Lung (tissue), 12 donors: ENCODE measurements around the gene SAMM50. TPM values are rescaled to one million over a fixed set of nuclear protein-coding genes. Genes with fewer than 3 reads are reported as not detected.

Experiments used
- ATAC-seq: fragments of 200-7000 bp; cut with Tn5 transposase; one replicate; pipeline ENCODE4 v1.9.1; 2020; ENCODE audit warnings: moderate number of reproducible peaks; ENCODE audit not compliant: insufficient read depth, low FRiP score
- DNase-seq, 3 donors: peaks; one replicate each; pipeline ENCODE4 v3.0.0-alpha.2; 2013 to 2017
- H3K27ac ChIP-seq, 2 donors: one replicate each; pipeline ENCODE4 v1.5.1; 2013; ENCODE audit warnings: mild to moderate bottlenecking in 2 of 2, moderate library complexity in 2 of 2, control low read depth in 1 of 2, inconsistent platforms in 1 of 2, low read depth in 1 of 2, low read length in 1 of 2
- H3K27me3 ChIP-seq, 3 donors: one replicate each; pipeline ENCODE4 v1.5.1; 2013; ENCODE audit warnings: low read length in 2 of 3; ENCODE audit not compliant: control insufficient read depth in 3 of 3, insufficient read depth in 3 of 3
- H3K36me3 ChIP-seq, 4 donors: one replicate each; pipeline ENCODE4 v1.5.1; 2013; ENCODE audit warnings: low read length in 4 of 4, mild to moderate bottlenecking in 1 of 4, moderate library complexity in 1 of 4; ENCODE audit not compliant: control insufficient read depth in 4 of 4, insufficient read depth in 4 of 4
- H3K4me1 ChIP-seq, 5 donors: one replicate each; pipeline ENCODE4 v1.5.1; 2013; ENCODE audit warnings: low read length in 5 of 5, mild to moderate bottlenecking in 2 of 5, moderate library complexity in 1 of 5; ENCODE audit not compliant: control insufficient read depth in 5 of 5, insufficient read depth in 5 of 5
- H3K4me3 ChIP-seq: one replicate; pipeline ENCODE4 v1.5.1; 2013; ENCODE audit warnings: mild to moderate bottlenecking, control low read depth, moderate library complexity
- H3K9ac ChIP-seq, 2 donors: one replicate each; pipeline ENCODE4 v1.5.1; 2013; ENCODE audit warnings: low read length in 2 of 2, control low read depth in 1 of 2; ENCODE audit not compliant: insufficient read depth in 1 of 2
- H3K9me3 ChIP-seq, 4 donors: one replicate each; pipeline ENCODE4 v1.5.1; 2013; ENCODE audit warnings: low read length in 3 of 4, mild to moderate bottlenecking in 1 of 4, moderate library complexity in 1 of 4; ENCODE audit not compliant: control insufficient read depth in 4 of 4, insufficient read depth in 3 of 4
- CTCF ChIP-seq: IDR thresholded peaks from 2 replicates; pipeline ENCODE4 v1.5.1; 2012; ENCODE audit warnings: mild to moderate bottlenecking; ENCODE audit errors: control extremely low read depth, extremely low read depth
- WGBS, 2 donors: extraction: QIAGEN DNeasy Blood & Tissue Kit; methylation state at CpG; one replicate each; pipeline ENCODE4 v1.1.7; 2013; 5-methylcytosine and 5-hydroxymethylcytosine counted together
- polyA plus RNA-seq, 2 donors: library from polyadenylated mRNA; stranded (reverse); fragments of 200-250 nt; gene quantifications; one replicate each; pipeline ENCODE4 v1.2.1, GENCODE V29; 2013
- total RNA-seq, 2 donors: library from RNA; depleted of rRNA in 1 of 2; stranded (reverse); fragments of >200 nt in 1 of 2; gene quantifications; one replicate each; pipeline ENCODE4 v1.2.1, GENCODE V29; 2014 to 2021
- donor health status: control.
- donor health status: control.
- donor health status: Bipolar disorder and iron deficiency.
- donor health status: healthy.
- donor health status: DM: yes; HTN: yes; CAD: no.

SAMM50 gene
- total and polyA plus RNA-seq, 4 donors, result 11.2 to 35.9 (median 30.5) TPM

DNA sequence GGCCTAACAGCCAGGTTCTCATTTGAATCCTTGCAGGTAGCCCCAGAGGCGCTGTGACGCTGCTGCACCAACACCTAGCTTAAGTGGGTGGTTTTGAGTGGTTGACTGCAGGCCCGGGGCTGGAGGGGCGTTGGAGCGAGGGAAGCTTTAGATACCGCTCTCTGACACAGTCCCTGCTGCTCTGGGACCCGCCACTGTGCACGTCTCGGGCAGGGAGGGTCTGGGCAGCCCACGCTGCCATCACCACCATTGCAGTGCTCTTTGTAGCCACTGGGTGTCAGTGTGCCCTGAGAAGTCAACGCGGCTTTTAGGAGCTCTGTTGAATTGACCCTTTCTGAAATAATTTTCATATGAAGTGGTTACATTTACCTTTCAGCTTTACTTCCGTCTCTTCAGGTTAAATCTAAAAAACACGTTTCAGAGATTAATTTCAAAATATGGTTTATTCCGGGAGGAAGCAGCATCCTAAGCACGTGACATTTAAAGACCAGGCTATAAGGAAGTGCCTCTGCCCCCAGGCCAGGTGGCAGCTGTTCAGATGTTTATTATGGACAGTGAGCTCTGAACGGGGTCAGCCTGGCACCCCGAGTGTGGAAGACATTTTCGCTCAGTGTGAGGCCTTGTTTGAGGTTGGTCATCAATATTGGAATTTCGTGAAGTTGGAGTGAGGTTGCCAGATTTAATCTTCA, 38.0 kb downstream of the SAMM50 start:
- peak; percentile 62 for ATAC-seq
- TF ChIP-seq CTCF, result peak; percentile 95
- 30 to 35% methylated on average over 20 of the region's 20 CpGs for WGBS, 2 donors
- Histone ChIP-seq H3K9ac (no peak overlapping the region), H3K36me3 (peaks cover 9 to 43% (median 41%) of the 10 kb centered on the region in 4 donors), H3K4me3 (no peak overlapping the region), H3K27ac (no peak overlapping the region), H3K27me3 (no peaks in the 10 kb centered on the region), H3K9me3 (no peaks in the 10 kb centered on the region), H3K4me1 (peaks cover 0 to 4% (median 0%) of the 10 kb centered on the region in 5 donors)
- DNase-seq, result peak; percentile 73 to 76 (median 74)

GRCh38 chr22:43994006-43994405, 38.8 kb downstream of the SAMM50 start:
- ATAC-seq, result no peak
- 94% methylated on average over 11 of the region's 11 CpGs for WGBS, 2 donors
- no peaks in the 10 kb centered on the region for H3K9me3 ChIP-seq
- no peak for TF ChIP-seq CTCF
- no peaks in the 10 kb centered on the region for H3K27me3 ChIP-seq
- H3K9ac ChIP-seq, result no peak overlapping the region
- H3K27ac ChIP-seq, result no peak overlapping the region
- H3K4me1 ChIP-seq, result peaks cover 0 to 6% (median 0%) of the 10 kb centered on the region in 5 donors
- no peak for DNase-seq
- H3K36me3 ChIP-seq, result peaks cover 5 to 45% (median 40%) of the 10 kb centered on the region in 4 donors
- no peak overlapping the region for H3K4me3 ChIP-seq

DNA sequence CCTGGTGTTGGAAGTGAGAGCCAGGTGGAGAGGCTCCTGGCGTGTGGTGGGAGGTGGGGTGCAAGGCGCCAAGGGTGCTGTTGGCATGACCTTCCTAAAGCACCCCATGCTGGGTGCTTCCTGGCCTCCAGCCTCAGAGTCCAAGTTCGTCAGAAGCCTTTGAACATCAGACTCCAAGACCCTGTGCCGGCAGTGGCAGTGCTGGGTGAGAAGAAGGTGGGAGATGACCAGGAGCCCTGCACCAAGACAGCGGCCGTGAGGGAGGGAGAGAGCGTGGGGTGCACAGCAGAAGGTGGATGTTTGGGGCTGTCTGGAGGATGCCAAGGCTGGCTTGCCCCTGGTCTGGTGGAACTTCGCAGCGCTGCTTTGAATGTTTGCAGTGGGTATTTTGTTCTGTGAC, 39.2 kb downstream of the SAMM50 start:
- H3K9ac ChIP-seq, result no peak overlapping the region
- no peak for TF ChIP-seq CTCF
- H3K9me3 ChIP-seq, result no peaks in the 10 kb centered on the region
- peaks cover 5 to 45% (median 40%) of the 10 kb centered on the region in 4 donors for H3K36me3 ChIP-seq
- WGBS, 2 donors, result 88 to 95% methylated on average over 9 of the region's 9 CpGs
- H3K4me1 ChIP-seq, result peaks cover 0 to 6% (median 0%) of the 10 kb centered on the region in 5 donors
- DNase-seq, result no peak
- no peak overlapping the region for H3K27ac ChIP-seq
- H3K27me3 ChIP-seq, result no peaks in the 10 kb centered on the region
- no peak overlapping the region for H3K4me3 ChIP-seq
- no peak for ATAC-seq
